ENCODE data around the gene PNMT.

PNMT gene

DNA sequence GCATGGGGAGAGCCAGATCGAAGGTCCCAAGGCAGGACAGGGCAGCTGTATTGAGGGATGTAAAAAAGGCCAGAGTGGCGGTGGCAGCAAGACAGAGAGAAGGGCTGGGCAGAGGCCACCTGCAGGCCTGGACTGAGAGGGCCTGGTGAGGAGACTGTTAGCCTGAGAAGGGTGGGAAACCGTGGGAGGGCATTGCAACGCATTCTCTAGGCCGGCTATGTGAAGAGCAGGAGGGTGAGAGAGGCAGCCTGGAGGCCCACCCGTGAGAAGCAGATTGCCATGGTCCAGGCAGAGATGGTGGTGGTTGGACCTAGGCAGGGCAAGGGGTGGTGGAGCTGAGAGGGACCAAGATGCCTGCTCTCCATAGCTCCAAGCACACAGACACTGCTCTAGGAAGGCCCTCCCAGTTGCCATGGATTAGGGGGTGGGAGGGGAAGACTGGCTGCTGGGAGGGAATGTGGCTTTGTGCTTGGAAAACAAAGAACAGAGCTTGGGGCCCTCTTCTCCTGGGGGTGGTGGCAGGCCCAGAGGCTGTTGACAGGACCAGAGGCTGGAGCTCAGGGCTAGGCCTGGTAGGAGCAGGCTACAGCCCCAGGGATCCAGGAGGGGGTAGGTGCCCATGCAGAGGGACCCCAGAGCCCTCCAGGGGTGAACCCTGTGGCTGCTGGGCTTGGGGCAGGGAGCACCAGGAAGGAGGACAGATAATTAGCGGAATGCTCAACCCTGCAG, 15.5 kb upstream of the PNMT start:
- in situ Hi-C loops (cut with MboI; ENCODE audit: low sequenced_read_pairs): no loop called here

DNA sequence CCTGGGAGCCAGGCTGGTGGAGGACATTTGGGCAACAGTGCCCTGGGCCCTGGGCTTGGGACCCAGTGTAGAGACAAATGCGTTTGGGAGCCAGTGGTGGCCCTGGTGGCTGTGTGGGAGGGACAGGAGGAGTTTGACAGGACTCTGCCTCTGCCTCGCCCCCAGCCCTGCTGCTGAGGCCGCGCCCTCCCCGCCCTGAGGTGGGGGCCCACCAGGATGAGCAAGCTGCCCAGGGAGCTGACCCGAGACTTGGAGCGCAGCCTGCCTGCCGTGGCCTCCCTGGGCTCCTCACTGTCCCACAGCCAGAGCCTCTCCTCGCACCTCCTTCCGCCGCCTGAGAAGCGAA, 15.0 kb upstream of the PNMT start:
- in situ Hi-C loops (cut with MboI; ENCODE audit: low sequenced_read_pairs): no loop called here

DNA sequence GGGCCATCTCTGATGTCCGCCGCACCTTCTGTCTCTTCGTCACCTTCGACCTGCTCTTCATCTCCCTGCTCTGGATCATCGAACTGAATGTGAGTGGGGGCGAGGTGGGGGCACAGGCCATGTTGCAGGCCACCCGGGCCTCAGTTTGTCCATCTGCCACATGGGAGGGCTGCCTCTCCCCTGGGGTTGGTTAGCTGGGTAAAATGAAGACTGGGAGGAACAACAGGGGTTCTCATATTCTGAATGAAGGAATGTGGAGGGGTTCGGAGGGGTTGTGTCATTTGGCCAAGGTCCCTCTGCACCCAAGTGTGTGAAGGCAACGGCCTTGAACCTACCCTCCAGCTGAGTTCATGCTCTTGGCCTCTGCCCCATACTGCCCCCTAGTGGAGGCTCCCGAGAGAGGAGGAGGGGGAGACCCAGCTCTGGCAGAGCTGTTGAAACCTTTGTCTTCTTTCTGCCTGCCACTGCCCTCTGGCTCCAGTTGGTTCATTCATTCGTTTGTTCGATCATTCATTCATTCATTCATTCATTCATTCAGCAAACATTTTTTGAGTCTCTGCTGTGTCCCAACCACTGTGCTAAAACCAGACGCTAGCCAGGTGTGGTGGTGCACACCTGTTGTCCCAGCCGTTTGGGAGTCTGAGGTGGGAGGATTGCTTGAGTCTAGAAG, 14.5 kb upstream of the PNMT start:
- in situ Hi-C loops (cut with MboI; ENCODE audit: low sequenced_read_pairs): no loop called here

DNA sequence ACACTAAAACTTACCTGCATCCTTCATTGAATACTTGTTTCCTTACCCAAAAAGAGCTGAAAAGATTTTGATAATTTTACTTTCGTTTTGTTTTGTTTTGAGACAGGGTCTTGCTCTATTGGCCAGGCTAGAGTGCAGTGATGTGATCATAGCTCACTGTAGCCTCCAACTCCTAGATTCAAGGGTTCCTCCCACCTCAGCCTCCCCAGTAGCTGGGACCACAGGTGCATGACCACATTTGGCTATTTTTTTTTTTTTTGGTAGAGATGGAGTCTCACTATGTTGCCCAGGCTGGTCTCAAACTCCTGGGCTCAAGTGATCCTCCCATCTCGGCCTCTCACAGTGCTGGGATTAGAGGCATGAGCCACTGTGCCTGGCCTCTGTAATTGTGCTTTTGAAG, 13.1 kb upstream of the PNMT start:
- in situ Hi-C loops (cut with MboI; ENCODE audit: low sequenced_read_pairs): no loop called here

DNA sequence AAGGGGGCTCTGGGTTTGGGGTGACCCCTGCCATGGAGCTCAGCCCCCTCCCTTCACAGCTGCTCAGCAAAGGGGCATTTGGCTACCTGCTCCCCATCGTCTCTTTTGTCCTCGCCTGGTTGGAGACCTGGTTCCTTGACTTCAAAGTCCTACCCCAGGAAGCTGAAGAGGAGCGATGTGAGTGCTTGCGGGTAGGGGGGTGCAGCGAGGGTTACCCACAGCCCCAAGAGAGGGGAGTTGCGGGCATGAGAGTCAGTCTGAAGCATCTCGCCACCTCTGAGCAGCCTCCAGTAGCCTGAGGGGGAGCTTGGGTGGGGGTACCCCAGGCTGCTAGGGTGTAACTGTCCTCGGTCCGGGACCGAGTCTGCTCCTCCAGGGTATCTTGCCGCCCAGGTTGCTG, 9.9 kb upstream of the PNMT start:
- in situ Hi-C loops (cut with MboI; ENCODE audit: low sequenced_read_pairs): no loop called here

DNA sequence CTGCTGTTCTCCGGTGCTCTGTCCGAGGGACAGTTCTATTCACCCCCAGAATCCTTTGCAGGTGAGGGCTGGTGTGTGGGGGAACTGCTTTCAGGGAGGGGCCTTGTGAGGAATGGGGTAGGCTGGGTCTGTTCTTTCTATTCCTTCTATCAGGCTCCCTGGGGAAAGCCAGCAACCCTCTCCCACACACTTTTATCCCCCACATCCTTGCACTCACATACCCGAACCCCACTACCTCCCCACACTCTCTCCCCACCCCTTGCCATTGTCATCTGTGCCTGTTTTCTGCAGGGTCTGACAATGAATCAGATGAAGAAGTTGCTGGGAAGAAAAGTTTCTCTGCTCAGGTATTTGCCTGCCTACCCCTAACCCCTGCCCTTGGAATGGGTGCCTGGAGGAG, 9.5 kb upstream of the PNMT start:
- in situ Hi-C loops (cut with MboI; ENCODE audit: low sequenced_read_pairs): no loop called here

DNA sequence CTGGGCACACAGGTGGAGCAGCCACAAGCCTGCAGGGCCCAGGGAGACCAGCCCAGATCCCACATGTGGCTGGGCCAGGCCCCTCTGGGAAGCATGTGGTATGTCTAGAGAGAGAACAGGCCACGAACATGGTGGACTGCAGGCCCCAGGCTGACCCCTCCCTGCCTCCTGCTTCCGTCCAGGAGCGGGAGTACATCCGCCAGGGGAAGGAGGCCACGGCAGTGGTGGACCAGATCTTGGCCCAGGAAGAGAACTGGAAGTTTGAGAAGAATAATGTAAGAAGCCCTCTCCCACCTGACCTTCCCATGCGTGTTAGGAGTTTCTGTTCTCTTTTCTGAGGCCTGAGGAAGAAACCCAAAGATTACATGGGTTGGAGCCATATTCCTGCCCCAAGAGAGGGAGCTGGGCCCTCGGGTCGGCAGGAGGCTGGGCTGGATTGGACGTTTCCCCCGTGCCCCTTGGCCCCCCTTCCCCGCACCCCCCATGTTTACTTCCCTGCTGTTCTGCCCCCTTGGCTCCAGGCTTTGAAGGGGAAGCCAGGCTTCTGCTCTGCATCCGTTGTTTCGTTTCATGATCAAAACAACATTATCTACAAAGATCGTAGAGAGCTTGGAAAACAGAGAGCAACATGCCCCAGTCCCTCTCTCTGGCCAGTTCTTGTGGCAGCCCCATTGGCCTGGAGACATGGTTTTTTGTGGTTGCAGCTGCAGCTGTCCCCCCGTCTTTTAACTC, 8.8 kb upstream of the PNMT start:
- in situ Hi-C loops (cut with MboI; ENCODE audit: low sequenced_read_pairs): no loop called here

DNA sequence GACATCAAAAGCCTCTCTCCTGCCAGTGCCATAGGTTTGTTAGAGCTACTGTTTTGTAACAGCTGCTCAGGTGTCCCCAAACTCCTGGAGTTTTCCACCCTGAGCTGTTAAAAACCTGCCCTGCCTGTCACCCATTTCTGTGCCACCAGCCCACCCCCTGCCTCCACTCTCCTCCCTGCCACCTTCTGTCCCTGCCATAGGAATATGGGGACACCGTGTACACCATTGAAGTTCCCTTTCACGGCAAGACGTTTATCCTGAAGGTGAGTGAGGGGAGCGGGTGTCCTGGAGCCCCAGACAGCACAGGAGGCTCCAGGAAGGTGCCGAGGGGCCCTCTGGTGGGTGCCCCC, 8.3 kb upstream of the PNMT start:
- in situ Hi-C loops (cut with MboI; ENCODE audit: low sequenced_read_pairs): no loop called here

DNA sequence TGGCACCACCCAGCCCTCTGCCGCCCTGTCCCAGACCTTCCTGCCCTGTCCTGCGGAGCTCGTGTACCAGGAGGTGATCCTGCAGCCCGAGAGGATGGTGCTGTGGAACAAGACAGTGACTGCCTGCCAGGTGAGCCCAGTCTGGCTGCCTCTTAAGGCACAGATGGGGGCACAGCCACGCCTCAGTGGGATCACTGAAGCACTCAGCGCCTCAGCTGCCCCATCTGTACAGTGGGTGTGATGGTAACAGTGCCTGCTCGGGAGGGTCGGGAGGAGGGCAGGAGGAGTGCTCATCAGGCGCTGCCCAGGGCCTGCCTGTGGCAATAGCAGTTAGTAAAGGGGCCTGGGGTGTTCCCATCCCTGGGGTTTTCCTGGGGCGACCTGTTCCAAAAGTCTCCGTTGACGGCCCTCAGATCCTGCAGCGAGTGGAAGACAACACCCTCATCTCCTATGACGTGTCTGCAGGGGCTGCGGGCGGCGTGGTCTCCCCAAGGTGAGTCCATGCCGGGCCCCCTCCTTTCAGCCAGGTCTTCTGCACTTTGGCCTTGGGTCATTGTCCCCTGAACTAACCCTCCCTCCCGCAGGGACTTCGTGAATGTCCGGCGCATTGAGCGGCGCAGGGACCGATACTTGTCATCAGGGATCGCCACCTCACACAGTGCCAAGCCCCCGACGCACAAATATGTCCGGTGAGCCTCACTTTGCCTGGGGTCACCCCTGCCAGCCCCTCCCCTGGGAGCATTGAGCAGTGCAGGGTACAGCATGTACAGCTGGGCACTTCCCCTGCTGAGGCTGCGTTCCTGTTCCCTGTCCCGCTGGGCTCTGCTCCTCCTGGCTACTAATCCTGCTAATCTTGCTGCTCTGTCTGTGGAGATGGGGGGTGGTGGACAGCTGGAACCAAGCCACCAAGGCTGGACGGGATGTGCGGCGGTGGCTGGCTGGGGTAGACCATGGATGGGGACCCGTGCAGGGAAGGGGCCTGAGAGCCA, 7.6 kb upstream of the PNMT start:
- in situ Hi-C loops (cut with MboI; ENCODE audit: low sequenced_read_pairs): no loop called here

DNA sequence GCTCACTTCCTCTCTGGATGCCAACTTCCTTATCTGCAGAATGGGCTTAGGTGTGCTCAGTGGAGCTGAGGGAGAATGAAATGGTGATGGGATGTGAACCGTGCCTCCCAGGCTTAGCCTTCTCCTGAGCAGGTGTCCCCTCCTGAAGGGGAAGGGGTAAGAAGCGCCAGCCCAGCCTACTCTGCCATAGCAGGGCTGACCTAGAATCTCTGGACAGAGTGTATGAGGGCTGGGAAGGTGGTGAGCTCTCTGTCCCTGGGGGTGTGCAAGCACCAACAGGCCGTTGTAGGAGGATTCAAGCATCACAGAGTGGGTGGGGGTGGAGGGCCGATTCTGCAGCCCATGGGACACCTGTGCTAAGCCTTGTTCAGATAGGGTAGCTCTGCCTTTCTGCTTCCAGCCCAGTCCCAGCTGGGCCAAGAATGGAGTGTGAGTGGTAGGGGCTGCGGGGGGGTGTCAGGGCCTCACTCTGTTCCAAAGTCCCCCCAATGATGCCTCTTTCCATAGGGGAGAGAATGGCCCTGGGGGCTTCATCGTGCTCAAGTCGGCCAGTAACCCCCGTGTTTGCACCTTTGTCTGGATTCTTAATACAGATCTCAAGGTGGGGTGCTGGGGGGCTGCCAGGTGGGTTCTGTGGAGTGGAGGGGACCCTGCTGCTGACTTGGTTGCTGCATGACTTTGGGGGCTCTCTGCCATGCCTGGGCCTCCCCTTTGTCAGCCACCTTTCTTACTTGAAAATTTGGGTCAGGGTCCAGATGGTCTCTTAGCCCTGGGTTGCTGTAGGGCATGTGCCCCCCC, 6.3 kb upstream of the PNMT start:
- in situ Hi-C loops (cut with MboI; ENCODE audit: low sequenced_read_pairs): no loop called here

DNA sequence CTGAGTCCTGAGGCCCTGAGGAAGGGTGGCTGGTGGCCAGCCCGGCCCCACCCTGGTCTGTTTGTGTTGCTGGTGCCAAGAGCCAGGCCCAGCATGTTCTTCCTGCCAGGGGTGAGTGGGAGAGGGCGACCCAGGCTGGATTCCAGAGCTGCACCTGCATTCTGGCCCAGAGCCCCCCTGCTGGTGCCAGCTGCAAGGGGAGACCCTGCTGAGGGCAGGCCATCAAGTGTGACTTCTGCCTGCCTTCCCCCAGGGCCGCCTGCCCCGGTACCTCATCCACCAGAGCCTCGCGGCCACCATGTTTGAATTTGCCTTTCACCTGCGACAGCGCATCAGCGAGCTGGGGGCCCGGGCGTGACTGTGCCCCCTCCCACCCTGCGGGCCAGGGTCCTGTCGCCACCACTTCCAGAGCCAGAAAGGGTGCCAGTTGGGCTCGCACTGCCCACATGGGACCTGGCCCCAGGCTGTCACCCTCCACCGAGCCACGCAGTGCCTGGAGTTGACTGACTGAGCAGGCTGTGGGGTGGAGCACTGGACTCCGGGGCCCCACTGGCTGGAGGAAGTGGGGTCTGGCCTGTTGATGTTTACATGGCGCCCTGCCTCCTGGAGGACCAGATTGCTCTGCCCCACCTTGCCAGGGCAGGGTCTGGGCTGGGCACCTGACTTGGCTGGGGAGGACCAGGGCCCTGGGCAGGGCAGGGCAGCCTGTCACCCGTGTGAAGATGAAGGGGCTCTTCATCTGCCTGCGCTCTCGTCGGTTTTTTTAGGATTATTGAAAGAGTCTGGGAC, 5.5 kb upstream of the PNMT start:
- in situ Hi-C loops (cut with MboI; ENCODE audit: low sequenced_read_pairs): no loop called here

DNA sequence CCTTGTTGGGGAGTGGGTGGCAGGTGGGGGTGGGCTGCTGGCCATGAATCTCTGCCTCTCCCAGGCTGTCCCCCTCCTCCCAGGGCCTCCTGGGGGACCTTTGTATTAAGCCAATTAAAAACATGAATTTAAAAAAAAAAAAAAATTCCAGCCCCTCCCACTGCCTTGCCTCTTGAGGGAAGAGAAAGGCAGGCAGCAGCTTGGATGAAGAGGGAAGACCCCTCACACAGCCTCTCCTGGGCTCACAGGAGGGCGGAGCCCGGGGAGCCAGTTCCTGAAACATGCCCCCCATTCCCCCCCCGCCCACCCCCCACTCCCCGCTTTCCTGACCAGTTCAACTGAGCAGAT, 4.9 kb upstream of the PNMT start:
- in situ Hi-C loops (cut with MboI; ENCODE audit: low sequenced_read_pairs): no loop called here

DNA sequence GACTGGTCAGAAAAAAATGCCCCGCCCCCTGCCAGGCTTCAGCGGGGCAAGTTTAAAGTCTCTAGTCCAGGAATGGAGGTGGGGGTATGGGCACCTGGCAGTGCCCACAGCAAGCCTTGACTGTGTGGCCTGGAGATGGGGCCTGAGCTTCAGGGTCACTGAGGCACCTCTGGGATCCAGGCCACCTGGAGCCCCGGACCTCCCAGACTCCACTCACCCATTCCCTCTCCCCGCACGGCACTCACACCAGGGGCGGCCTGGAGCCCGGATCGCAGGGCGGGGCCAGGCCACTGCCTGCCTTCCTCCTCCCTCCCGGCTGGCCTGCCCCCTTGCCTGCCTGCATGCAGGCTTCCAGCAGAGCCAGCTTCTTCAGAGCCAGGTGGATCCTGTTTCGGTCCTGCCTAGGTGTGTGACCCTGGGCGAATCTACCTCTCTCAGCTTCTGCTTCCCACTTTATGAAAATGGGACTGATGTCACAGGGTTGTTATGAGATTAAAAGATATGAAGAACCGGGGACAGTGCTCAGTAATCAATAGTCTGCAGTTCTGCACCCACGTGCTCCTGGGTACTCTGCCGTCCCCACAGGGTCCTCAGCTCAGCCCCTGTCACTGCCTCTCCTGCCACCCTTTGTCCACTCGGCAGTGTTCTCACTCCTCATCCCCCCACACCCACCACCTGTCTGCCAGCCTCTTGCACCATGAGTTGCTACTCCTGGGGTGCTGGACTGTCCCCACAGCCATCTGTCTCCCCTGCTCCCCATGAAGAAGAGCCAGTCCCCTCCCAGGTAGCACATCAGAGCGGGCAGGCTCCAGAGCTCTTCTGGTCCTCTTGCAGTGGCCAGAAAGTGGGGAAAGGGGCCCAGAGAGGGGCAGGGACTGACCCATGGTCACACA, 4.3 kb upstream of the PNMT start:
- in situ Hi-C loops (cut with MboI; ENCODE audit: low sequenced_read_pairs): no loop called here

DNA sequence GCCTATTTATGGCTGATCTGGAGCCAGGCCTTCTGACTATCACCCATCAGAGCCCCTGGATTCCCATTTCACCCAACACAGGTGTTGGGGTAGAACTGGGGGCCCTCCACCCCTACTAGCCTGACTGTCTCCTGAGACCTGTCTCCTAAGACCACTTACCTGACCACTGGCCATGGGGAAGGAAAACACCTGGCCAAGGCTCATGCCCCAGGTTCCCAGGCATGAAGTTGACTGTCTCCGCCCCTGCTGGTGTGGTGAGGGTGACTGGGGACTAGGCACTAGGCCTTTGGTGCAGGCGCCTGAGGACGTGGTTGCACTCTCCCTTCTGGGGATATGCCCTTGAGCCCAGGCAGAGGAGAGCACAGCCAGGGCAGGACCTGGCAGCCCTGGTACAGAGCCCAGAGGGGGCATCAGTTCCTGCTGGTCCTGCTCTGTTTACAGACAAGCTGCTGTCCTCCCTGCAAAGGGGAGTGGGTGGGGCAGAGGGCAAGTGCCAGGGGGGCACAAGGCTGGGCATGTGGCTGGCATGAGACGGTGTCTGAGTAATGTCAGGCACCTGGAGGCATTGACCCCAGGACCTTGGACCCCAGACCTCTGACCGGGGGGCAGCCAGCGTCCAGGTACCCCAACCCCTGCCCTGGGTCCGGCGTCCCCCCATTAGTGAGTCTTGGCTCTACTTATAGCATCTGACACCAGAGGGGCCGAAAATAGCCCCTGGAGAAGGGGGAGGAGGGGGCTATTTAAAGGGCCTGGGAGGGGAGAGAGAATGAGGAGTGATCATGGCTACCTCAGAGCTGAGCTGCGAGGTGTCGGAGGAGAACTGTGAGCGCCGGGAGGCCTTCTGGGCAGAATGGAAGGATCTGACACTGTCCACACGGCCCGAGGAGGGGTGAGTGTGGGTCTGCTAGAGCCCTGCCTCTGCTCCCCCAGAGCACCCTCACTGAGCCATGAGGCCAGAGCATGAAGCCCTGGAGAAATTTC, 3.4 kb upstream of the PNMT start, which contains the start of gene TCAP:
TSS of gene TCAP (plus strand) at position 769 of the 981 bp plus-strand sequence. CDS start at position 780, 11 bp downstream.
- in situ Hi-C loops (cut with MboI; ENCODE audit: low sequenced_read_pairs): no loop called here

DNA sequence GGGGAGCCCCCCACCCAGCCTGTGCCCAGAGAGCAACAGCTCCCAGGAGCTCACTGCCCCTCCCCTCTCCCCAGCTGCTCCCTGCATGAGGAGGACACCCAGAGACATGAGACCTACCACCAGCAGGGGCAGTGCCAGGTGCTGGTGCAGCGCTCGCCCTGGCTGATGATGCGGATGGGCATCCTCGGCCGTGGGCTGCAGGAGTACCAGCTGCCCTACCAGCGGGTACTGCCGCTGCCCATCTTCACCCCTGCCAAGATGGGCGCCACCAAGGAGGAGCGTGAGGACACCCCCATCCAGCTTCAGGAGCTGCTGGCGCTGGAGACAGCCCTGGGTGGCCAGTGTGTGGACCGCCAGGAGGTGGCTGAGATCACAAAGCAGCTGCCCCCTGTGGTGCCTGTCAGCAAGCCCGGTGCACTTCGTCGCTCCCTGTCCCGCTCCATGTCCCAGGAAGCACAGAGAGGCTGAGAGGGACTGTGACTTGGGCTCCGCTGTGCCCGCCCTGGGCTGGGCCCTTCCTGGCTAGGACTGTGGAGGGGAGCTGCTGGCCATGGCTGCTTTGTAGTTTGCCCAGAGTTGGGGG, 2.5 kb upstream of the PNMT start:
- in situ Hi-C loops (cut with MboI; ENCODE audit: low sequenced_read_pairs): no loop called here

DNA sequence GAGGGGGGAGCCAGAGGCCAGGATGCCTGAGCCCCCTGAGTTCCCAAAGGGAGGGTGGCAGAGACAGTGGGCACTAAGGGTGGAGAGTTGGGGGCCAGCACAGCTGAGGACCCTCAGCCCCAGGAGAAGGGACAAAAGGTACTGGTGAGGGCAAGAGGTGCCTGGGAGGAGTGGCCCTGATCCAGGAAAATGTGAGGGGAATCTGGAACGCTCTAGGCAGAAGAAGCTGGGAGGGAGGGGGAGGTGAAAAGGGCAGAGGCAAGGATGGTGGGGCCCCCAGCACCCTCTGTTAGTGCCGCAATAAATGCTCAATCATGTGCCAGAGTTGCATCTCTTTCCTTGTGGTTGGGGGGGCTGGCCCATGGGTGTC, 2.0 kb upstream of the PNMT start:
- in situ Hi-C loops (cut with MboI; ENCODE audit: low sequenced_read_pairs): no loop called here

DNA sequence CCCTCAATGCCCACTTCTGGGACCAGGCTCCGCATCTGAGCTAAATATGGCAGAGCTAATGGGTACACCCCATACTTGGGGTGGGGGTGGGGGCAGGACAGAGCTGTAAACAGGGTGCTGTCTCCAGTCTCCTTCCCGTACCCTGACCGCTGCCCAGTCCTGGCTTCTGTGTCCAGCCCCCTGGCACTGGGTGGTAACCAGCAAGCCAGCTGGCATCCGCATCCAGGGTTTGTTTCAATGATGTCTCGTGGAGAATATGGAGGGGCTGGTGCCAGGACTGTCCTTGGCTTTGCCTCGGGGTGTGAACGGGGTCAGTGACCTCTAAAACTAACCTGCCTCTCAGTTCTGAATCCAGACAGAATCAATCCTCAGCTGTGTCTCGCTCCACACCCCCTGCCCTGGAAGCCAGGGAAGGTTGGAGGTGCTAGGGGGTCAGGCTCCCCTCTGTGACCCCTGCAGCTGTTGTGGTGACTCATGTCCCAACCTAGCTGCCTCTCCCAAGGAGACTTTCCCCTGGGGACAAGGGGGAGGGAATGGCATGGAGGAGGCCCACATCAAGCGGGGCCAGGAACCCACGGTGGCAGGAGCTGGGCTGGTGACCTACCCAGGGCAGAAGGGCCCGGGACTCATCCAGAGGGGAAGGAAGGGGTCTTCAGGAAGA, 1.5 kb upstream of the PNMT start:
- in situ Hi-C loops (cut with MboI; ENCODE audit: low sequenced_read_pairs): no loop called here

Data from HL-60/S4 treated with retinoic acid at 250 ng/mL for 4 days and 3 days (cell line).